ENCODE measurements around the gene HOXA13.
A peak's percentile ranks its signal among the peaks of the same experiment; 100 is the strongest.

Gene HOXA13

DNA sequence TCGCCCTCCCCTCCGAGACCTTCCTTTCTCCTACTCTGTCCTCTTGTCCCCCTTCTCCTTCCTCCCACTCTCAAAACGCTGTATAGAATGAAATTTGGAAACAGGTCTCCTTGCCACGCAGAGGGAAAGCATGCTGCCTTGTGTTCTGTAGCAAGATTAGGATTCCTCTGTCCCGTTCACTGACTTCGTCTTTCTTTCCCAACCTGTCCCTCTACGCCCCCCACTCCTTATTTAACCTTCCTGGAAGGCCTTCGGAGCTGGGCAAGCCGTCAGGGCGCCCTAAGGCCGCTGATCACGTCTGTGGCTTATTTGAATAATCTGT is 35.9 kb downstream of the HOXA13 start:
- Histone ChIP-seq H3K9me3 (ENCODE audit: control insufficient read depth, insufficient read depth, low read depth, low read length) (no peaks in the 10 kb centered on the region), H3K4me3 (ENCODE audit: low read depth, low read length) (peak overlapping the region; percentile 76), H3K27ac (ENCODE audit: extremely low read depth, low read depth, low read length) (peak overlapping the region; percentile 100), H3K36me3 (ENCODE audit: control insufficient read depth in 2 of 2, insufficient read depth in 1 of 2, low read length in 2 of 2) (peaks cover 18 to 40% of the 10 kb centered on the region in 2 experiments), H3K4me1 (ENCODE audit: control insufficient read depth, insufficient read depth, low read length) (peaks cover 16% of the 10 kb centered on the region)
- CTCF ChIA-PET, result interaction anchor here (0.6 to 1.8 kb wide), 3 partner anchors 14 to 20 kb away, joined by 3 to 10 read pairs (median 3); no protein-coding TSS in a partner anchor
- TF ChIP-seq KLF1 (tag by site-specific recombination; IDR thresholded peaks at IDR 0.05), result no peak
- no peak for TF ChIP-seq RBAK (tag by site-specific recombination; IDR thresholded peaks at IDR 0.05)
- no peak for TF ChIP-seq ZNF335 (tag by site-specific recombination; conservative IDR thresholded peaks at IDR 0.05)
- TF ChIP-seq, protein P1, sequence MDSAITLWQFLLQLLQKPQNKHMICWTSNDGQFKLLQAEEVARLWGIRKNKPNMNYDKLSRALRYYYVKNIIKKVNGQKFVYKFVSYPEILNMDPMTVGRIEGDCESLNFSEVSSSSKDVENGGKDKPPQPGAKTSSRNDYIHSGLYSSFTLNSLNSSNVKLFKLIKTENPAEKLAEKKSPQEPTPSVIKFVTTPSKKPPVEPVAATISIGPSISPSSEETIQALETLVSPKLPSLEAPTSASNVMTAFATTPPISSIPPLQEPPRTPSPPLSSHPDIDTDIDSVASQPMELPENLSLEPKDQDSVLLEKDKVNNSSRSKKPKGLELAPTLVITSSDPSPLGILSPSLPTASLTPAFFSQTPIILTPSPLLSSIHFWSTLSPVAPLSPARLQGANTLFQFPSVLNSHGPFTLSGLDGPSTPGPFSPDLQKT (IDR thresholded peaks at IDR 0.05; ENCODE audit: borderline replicate concordance, low read depth, low read length), result no peak
- TF ChIP-seq ZNF121 (tag by site-specific recombination; IDR thresholded peaks at IDR 0.05), result no peak
- POLR2A ChIA-PET, result interaction anchor here (0.8 to 4.1 kb wide), 5 partner anchors 10 to 1307 kb away, joined by 3 to 42 read pairs (median 4); partner anchors contain the start of genes HOXA10, HOXA3 and HOXA6

DNA sequence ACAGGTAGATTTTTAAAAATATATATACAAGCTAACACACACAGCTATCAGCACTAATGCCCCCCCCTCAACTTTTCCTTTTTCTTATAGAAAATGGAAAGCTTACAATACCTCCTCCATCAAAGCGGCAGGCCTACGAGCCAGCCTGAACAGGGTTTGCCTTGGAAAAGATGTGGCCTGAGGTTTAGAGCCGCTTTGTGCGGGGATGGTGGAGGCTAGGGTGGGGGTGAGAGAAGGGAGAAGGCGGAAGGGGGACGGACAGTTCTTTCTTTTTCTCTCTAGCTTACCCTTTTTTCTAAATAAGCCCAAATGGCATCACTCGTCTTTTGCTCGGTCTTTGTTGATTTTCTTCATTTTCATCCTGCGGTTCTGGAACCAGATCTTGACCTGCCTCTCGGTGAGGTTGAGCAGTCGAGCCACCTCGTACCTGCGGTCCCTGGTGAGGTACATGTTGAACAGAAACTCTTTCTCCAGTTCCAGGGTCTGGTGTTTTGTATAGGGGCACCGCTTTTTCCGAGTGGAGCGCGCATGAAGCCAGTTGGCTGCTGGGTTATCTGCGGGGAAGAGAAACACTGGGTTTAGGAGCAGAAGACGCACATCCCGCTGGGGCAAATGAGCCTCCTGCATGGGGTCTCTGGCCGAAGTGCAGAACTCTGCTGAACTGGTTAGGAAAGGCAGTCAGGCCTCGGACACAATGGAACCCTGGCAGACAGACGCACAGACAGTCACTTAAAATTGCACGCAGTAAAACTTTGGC is 36.4 kb downstream of the HOXA13 start:
- Histone ChIP-seq H3K9me3 (ENCODE audit: control insufficient read depth, insufficient read depth, low read depth, low read length) (no peaks in the 10 kb centered on the region), H3K4me1 (ENCODE audit: control insufficient read depth, insufficient read depth, low read length) (peaks cover 19% of the 10 kb centered on the region), H3K36me3 (ENCODE audit: control insufficient read depth in 2 of 2, insufficient read depth in 1 of 2, low read length in 2 of 2) (peaks cover 18 to 35% of the 10 kb centered on the region in 2 experiments), H3K27ac (ENCODE audit: extremely low read depth, low read depth, low read length) (peak overlapping the region; percentile 100), H3K4me3 (ENCODE audit: low read depth, low read length) (peak overlapping the region; percentile 76)
- TF ChIP-seq BCL11B (tag by site-specific recombination; IDR thresholded peaks at IDR 0.05; ENCODE audit: low read depth) (no peak), ZNF114 (tag by site-specific recombination; IDR thresholded peaks at IDR 0.05) (no peak), ZBTB20 (tag by site-specific recombination; IDR thresholded peaks at IDR 0.05) (no peak), ZNF354C (tag by site-specific recombination; IDR thresholded peaks at IDR 0.05; ENCODE audit: borderline replicate concordance, low read depth) (no peak), ZNF791 (tag by site-specific recombination; IDR thresholded peaks at IDR 0.05) (no peak), ZNF600 (tag by site-specific recombination; IDR thresholded peaks at IDR 0.05) (0 out of 2 replicates have a peak, but pooled peaks have one; percentile 15), PRDM1 (tag by site-specific recombination; IDR thresholded peaks at IDR 0.05) (0 out of 2 replicates have a peak, but pooled peaks have one; percentile 29), OVOL3 (tag by site-specific recombination; IDR thresholded peaks at IDR 0.05) (no peak), SP2 (tag by site-specific recombination; IDR thresholded peaks at IDR 0.05) (no peak), KLF9 (tag by site-specific recombination; IDR thresholded peaks at IDR 0.05; ENCODE audit: low read depth) (no peak)
- TF ChIP-seq, protein P2, sequence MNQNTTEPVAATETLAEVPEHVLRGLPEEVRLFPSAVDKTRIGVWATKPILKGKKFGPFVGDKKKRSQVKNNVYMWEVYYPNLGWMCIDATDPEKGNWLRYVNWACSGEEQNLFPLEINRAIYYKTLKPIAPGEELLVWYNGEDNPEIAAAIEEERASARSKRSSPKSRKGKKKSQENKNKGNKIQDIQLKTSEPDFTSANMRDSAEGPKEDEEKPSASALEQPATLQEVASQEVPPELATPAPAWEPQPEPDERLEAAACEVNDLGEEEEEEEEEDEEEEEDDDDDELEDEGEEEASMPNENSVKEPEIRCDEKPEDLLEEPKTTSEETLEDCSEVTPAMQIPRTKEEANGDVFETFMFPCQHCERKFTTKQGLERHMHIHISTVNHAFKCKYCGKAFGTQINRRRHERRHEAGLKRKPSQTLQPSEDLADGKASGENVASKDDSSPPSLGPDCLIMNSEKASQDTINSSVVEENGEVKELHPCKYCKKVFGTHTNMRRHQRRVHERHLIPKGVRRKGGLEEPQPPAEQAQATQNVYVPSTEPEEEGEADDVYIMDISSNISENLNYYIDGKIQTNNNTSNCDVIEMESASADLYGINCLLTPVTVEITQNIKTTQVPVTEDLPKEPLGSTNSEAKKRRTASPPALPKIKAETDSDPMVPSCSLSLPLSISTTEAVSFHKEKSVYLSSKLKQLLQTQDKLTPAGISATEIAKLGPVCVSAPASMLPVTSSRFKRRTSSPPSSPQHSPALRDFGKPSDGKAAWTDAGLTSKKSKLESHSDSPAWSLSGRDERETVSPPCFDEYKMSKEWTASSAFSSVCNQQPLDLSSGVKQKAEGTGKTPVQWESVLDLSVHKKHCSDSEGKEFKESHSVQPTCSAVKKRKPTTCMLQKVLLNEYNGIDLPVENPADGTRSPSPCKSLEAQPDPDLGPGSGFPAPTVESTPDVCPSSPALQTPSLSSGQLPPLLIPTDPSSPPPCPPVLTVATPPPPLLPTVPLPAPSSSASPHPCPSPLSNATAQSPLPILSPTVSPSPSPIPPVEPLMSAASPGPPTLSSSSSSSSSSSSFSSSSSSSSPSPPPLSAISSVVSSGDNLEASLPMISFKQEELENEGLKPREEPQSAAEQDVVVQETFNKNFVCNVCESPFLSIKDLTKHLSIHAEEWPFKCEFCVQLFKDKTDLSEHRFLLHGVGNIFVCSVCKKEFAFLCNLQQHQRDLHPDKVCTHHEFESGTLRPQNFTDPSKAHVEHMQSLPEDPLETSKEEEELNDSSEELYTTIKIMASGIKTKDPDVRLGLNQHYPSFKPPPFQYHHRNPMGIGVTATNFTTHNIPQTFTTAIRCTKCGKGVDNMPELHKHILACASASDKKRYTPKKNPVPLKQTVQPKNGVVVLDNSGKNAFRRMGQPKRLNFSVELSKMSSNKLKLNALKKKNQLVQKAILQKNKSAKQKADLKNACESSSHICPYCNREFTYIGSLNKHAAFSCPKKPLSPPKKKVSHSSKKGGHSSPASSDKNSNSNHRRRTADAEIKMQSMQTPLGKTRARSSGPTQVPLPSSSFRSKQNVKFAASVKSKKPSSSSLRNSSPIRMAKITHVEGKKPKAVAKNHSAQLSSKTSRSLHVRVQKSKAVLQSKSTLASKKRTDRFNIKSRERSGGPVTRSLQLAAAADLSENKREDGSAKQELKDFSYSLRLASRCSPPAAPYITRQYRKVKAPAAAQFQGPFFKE (tag by site-specific recombination; IDR thresholded peaks at IDR 0.05; ENCODE audit: borderline replicate concordance), result no peak
- TF ChIP-seq, protein P3, sequence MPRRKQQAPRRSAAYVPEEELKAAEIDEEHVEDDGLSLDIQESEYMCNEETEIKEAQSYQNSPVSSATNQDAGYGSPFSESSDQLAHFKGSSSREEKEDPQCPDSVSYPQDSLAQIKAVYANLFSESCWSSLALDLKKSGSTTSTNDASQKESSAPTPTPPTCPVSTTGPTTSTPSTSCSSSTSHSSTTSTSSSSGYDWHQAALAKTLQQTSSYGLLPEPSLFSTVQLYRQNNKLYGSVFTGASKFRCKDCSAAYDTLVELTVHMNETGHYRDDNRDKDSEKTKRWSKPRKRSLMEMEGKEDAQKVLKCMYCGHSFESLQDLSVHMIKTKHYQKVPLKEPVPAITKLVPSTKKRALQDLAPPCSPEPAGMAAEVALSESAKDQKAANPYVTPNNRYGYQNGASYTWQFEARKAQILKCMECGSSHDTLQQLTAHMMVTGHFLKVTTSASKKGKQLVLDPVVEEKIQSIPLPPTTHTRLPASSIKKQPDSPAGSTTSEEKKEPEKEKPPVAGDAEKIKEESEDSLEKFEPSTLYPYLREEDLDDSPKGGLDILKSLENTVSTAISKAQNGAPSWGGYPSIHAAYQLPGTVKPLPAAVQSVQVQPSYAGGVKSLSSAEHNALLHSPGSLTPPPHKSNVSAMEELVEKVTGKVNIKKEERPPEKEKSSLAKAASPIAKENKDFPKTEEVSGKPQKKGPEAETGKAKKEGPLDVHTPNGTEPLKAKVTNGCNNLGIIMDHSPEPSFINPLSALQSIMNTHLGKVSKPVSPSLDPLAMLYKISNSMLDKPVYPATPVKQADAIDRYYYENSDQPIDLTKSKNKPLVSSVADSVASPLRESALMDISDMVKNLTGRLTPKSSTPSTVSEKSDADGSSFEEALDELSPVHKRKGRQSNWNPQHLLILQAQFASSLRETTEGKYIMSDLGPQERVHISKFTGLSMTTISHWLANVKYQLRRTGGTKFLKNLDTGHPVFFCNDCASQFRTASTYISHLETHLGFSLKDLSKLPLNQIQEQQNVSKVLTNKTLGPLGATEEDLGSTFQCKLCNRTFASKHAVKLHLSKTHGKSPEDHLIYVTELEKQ (tag by site-specific recombination; IDR thresholded peaks at IDR 0.05; ENCODE audit: borderline replicate concordance), result no peak
- POLR2A ChIA-PET, result interaction anchor here (0.8 to 4.1 kb wide), 10 partner anchors 9 to 1306 kb away, joined by 3 to 42 read pairs (median 5); partner anchors contain the start of genes HOXA11, HOXA3, HOXA5 and HOXA6
- CTCF ChIA-PET, result interaction anchor here (0.5 to 3.7 kb wide), 12 partner anchors 13 to 1271 kb away, joined by 3 to 50 read pairs (median 4); partner anchors contain the start of genes HOXA5 and HOXA6
